K562 (cell line): ENCODE data around the gene CCNC. TPM values are rescaled to one million over a fixed set of nuclear protein-coding genes. Genes with fewer than 3 reads are reported as not detected.

ENCODE experiments used
- BRD4 ChIP-seq: fragments of 200-600 bp; sonication (generic); IDR thresholded peaks from 2 replicates; pipeline ENCODE4 v1.6.1; 2017; ENCODE audit warnings: inconsistent platforms
- CBFA2T2 ChIP-seq: fragments of 450-650 bp; conservative IDR thresholded peaks from 2 replicates; pipeline ENCODE4 v1.6.1; 2017; ENCODE audit warnings: mild to moderate bottlenecking
- MYBL2 ChIP-seq, 2 experiments: fragments of 450-650 bp in 1 of 2; sonication (generic) in 1 of 2; formaldehyde crosslinking in 1 of 2; IDR thresholded peaks; 2 replicates each; pipeline versions ENCODE4 v1.6.1 to v1.8.1; 2017 to 2022; ENCODE audit warnings: borderline replicate concordance in 1 of 2, inconsistent platforms in 1 of 2, low read depth in 1 of 2, mild to moderate bottlenecking in 1 of 2, missing genetic modification reagents in 1 of 2, moderate library complexity in 1 of 2
- NR2C2 ChIP-seq, 2 experiments: fragments of 200-800 bp in 1 of 2; sonication (Bioruptor generic) in 1 of 2; sonication (generic) in 1 of 2; formaldehyde crosslinking in 1 of 2; IDR thresholded peaks; 2 replicates each; pipeline versions ENCODE4 v1.6.1 to v1.8.0; 2016 to 2022; ENCODE audit warnings: mild to moderate bottlenecking in 1 of 2, missing compliant biosample characterization in 1 of 2, missing genetic modification characterization in 1 of 2, missing genetic modification reagents in 1 of 2
- OTX1 ChIP-seq: fragments of 450-650 bp; formaldehyde crosslinking; IDR thresholded peaks from 2 replicates; pipeline ENCODE4 v1.4.0; 2022; ENCODE audit warnings: mild to moderate bottlenecking
- PCBP1 ChIP-seq: fragments of 200-400 bp; formaldehyde crosslinking; IDR thresholded peaks from 2 replicates; pipeline ENCODE4 v1.6.1; 2018; ENCODE audit warnings: mild to moderate bottlenecking, low read depth, low read length; ENCODE audit not compliant: poor library complexity, severe bottlenecking
- REST ChIP-seq, 2 experiments: fragments of 450-650 bp; formaldehyde crosslinking in 1 of 2; IDR thresholded peaks; 2 replicates each; pipeline versions ENCODE4 v1.4.0 to v1.6.1; 2014 to 2020; ENCODE audit warnings: mild to moderate bottlenecking in 2 of 2, borderline replicate concordance in 1 of 2, low read depth in 1 of 2
- SRSF1 ChIP-seq: fragments of 200-400 bp; formaldehyde crosslinking; IDR thresholded peaks from 2 replicates; pipeline ENCODE4 v1.6.1; 2017; ENCODE audit warnings: mild to moderate bottlenecking, low read depth, low read length, moderate library complexity
- TAF7 ChIP-seq: fragments of 450-650 bp; IDR thresholded peaks from 2 replicates; pipeline ENCODE4 v1.6.1; 2016; ENCODE audit warnings: missing genetic modification characterization, missing compliant biosample characterization
- ZHX1 ChIP-seq: fragments of 150-350 bp; conservative IDR thresholded peaks from 2 replicates; pipeline ENCODE4 v1.6.1; 2014; ENCODE audit warnings: low read length
- ZNF280B ChIP-seq: fragments of 250-450 bp; sonication (Bioruptor Pico); IDR thresholded peaks from 2 replicates; pipeline ENCODE4 v1.5.1; 2021; ENCODE audit warnings: mild to moderate bottlenecking
- ZNF41 ChIP-seq: fragments of 250-450 bp; sonication (Bioruptor Pico); conservative IDR thresholded peaks from 2 replicates; pipeline ENCODE4 v1.4.0; 2020; ENCODE audit warnings: mild to moderate bottlenecking
- polyA plus RNA-seq, 8 experiments: library from polyadenylated mRNA; depleted of rRNA in 4 of 8; stranded (reverse) in 5 of 8; unstranded in 3 of 8; fragments of >200 nt; fragmentation: Nextera tagmentation in 2 of 8; fragmentation: Illumina TruSeq in 1 of 8; extraction: Ambion mirVana in 2 of 8; extraction: Trizol in 1 of 8; gene quantifications; 2 replicates each; pipeline versions ENCODE4 v1.2.1 to v1.2.3, GENCODE V29; 2011 to 2014; ENCODE audit warnings: inconsistent platforms in 1 of 8, missing spikeins in 1 of 8
- total RNA-seq, 7 experiments: library from RNA; depleted of rRNA in 6 of 7; stranded (reverse); fragments of >200 nt in 6 of 7; fragmentation: Illumina TruSeq in 2 of 7; extraction: Trizol in 2 of 7; gene quantifications; 2 replicates each; pipeline versions ENCODE4 v1.2.1 to v1.2.3, GENCODE V29; 2011 to 2021; ENCODE audit warnings: low replicate concordance in 1 of 7

CCNC gene
- total and polyA plus RNA-seq, 9 of the 15 experiments (the other 6 are each of a cell fraction or from before 2014, with no cell fraction given), result 68.7 to 177 (median 99.6) TPM

- TF ChIP-seq ZHX1 (no peak), REST (IDR thresholded peaks at IDR 0.05; ENCODE audit: borderline replicate concordance) (0 out of 2 replicates have a peak, but pooled peaks have one; percentile 24), REST (CRISPR knock-in tag; IDR thresholded peaks at IDR 0.05; ENCODE audit: low read depth) (no peak), SRSF1 (no peak), PCBP1 (no peak), NR2C2 (CRISPR knock-in tag; IDR thresholded peaks at IDR 0.05) (no peak), NR2C2 (tag; IDR thresholded peaks at IDR 0.05) (0 out of 2 replicates have a peak, but pooled peaks have one; percentile 27), ZNF41 (CRISPR knock-in tag) (no peak), OTX1 (CRISPR knock-in tag) (no peak), MYBL2 (IDR thresholded peaks at IDR 0.05; ENCODE audit: low read depth) (no peak), MYBL2 (CRISPR knock-in tag; IDR thresholded peaks at IDR 0.05; ENCODE audit: borderline replicate concordance) (no peak), BRD4 (peak; percentile 66; the same call in 1 of the 2 replicates), TAF7 (tag) (peak; percentile 60; the same call in 1 of the 2 replicates), CBFA2T2 (no peak), ZNF280B (CRISPR knock-in tag) (no peak)
Measured at GRCh38 chr6:99520855-99521632, 47.4 kb downstream of the CCNC start (continued).
